ENCODE measurements around the gene ATP6V0D1.

ATP6V0D1 gene

DNA sequence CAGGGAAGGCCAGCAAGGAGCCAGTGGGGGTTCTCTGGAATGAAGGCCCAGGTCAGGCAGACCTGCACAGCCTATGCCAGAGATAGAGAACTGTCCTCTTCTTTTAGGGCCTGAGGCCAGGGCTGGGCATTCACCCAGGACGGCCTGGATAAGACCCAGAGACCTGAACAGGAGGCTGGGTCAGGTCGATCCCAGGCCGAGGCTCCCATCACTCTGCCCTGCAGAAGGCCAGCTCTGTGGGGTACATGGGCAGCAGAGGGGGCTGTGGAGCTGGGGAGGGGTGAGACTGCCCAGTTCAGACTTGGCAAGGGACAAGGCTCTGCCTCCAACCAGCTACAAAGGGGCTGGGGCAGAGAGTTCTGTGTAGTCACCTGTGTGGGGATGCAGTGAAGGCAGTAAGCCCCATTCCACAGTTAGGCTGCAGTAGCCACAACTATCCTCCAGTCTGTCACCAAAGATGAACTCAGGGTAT is 35.5 kb downstream of the ATP6V0D1 start:
- no peak for DNase-seq (ENCODE audit: low read depth)

DNA sequence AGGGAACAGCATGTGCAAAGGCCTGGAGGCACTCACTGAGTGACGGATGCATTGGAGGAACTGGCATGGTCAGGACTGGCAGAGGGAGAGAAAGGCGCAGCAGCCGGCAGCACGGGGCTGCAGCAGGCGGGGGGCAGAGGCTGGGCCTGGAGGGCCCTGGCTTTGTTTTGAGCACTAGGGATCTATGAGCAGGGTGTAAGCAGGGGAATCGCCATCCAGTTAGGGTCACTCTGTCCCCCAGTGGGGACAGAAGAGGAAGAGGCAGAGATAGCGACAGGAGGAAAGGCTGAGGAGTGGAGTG is 35.9 kb downstream of the ATP6V0D1 start:
- no peak for DNase-seq (ENCODE audit: low read depth)

DNA sequence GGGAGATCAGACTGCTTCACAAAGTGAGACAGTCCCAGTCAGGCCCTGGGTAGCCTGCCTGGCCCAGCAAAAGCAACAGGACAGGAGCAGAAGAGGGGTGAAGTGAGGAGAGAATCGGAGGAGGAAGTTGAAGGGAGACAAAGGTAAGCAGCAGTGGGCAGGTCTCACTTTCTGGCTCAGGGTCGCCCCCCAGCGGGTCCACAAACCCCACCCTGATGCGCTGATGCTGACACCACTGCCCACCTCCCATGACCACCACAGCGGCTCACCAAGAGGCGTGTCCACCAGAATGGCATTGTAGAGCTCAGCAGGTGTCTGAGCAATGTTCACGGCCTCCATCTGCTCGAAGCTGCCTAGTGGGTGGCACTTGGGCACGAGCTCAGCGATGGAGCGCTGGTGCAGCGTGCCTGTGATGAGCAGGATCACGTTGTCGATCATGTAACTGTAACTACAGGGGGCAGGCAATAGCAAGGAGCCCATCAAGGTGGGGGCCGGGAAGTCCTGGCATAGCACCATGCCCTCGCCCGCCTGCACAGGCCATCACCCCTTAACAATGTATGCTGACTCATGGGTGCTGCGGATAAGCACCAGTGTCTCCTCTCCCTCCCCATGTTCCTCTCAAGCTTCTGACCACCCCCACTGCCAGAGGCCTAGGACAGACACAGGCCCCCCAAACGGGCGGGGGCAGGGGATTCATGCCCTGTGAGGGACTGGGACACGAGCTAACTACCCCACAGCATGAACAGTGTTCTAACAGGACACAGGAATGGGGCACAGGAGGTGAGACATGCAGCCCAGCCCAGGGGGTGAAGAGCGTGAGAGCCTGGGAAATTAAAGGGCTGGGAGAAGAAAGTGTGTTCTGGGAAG is 36.5 kb downstream of the ATP6V0D1 start:
- DNase-seq (ENCODE audit: low read depth): no peak

GRCh38 chr16:67443265-67443664 is 37.7 kb downstream of the ATP6V0D1 start:
- no peak for DNase-seq (ENCODE audit: low read depth)

- DNase-seq (ENCODE audit: low read depth): no peak
These were observed 38.2 kb downstream of the ATP6V0D1 start for GRCh38 chr16:67442581-67443255.

DNA sequence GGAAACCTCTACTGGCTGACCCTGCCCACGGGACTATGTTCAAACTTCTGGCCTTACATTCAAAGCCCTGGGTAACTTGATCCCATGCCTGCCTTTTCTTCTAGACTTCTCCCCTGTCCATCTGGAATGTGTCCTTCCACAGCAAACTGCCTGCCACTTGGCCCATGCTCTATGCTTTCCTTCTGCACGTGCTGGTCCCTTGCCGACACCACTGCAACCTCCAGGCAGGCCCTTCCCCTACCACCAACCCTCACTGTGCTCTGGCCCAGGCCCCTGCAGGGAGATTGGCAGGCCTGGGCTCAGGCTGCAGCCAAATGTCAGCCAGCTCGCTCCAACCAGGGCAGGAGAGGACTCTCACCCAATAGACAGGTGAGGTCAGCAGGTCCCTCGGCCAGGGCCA is 39.0 kb downstream of the ATP6V0D1 start:
- no peak for DNase-seq (ENCODE audit: low read depth)

DNA sequence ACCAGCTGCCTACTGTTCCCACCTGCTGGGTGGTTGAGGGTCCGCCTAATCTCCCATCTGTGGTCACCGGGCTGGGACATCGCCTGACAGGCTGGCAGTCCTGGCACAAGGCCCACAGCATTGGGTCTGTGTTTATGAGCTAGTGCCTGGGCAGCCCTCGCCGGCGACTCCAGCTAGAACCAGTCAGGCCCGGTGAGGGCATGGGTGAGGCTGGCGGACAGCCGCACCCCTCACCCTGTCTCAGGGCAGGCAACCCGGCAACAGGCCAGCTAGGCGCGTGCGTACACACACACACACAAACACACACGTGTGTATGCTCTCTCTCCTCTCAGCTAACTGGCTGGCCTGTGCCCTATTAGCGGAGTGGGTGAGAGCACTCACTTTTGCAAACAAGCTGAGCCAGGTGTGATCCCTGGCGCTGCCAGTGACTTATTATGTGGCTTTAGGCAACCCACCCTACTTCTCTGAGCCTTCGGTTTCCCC is 39.6 kb downstream of the ATP6V0D1 start:
- DNase-seq (ENCODE audit: low read depth): no peak

GRCh38 chr16:67438824-67439393 is 42.0 kb downstream of the ATP6V0D1 start:
- no peak for DNase-seq (ENCODE audit: low read depth)

- DNase-seq (ENCODE audit: low read depth): no peak
These were observed 42.7 kb downstream of the ATP6V0D1 start for GRCh38 chr16:67438098-67438791.

DNA sequence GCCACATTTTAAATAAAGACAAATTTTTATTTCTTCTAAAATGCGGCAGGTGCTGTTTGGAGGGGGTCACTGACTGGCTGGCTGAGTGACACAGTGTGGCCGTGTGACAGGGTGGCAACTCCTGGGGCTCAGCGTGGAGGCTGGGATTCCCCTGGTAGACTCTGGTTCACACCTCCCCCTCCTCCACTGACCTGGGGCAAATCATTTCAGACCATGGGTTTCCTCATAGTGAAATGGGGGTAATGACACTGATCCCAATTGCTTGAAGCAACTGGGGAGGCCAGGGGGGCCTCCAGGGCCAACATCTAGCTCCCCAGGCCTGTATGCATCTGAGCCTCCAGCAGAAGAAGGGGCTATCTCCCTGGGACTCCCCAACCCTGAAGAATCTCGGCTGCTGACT is 43.4 kb downstream of the ATP6V0D1 start:
- no peak for DNase-seq (ENCODE audit: low read depth)

- DNase-seq (ENCODE audit: low read depth): no peak
These were observed 44.2 kb downstream of the ATP6V0D1 start for GRCh38 chr16:67436640-67437193.

GRCh38 chr16:67435758-67436164 is 45.2 kb downstream of the ATP6V0D1 start:
- no peak for DNase-seq (ENCODE audit: low read depth)

- DNase-seq (ENCODE audit: low read depth): no peak
These were observed 47.7 kb downstream of the ATP6V0D1 start for GRCh38 chr16:67433131-67433719.

DNA sequence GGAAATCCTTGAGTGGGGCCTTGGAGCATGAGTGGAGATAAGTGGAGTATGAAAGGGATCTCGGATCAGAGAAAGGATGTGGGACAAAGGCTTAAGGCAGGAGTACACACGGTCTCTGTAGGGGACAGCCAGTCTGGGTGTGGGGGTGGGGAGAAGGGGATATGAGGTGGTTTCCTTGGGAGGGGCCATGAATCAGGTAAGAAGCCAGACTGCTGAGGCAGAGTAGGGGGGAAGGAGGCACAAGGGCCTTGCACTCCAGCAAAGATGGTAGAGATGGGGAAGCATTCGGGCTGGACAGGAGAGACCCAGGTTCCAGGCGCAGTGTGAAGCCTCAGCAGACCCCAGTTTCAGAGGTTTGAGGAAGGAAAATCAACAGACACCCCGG is 48.5 kb downstream of the ATP6V0D1 start:
- DNase-seq (ENCODE audit: low read depth): no peak

DNA sequence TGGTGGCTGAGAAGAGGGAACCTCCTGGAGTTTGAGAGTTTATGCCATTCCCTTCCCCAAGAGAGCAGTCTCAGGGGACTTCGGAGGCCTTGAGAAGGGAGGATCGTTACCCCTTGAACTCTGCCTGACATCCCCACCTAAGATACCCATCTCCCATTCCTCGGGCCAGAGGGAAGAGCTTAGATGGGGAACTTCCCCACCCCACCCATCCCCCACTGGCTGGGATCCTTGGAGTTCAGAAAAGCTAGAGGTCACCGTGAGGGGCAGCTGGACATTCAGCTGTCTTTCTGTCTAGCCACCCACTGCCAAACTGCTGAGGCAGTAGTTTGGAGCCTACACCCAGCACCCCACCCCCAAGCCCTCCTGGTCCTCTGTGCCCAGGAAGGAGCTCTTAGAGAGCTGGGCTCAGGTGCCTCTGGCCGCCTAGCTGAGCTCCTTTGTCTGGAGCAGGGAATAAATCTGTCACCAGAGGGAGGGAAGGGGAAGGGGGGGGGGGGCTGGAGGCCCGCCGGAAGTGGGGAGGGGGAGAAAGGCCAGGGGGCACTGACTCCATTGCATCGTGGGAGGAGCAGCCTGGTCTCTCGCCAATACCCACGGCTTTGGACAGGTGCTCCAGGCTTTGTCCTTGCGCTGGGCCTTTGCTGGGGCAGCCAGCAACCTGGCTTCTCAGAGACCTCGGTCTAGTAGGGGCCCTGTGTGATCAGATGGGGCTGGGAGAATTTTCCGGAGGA is 49.0 kb downstream of the ATP6V0D1 start:
- no peak for DNase-seq (ENCODE audit: low read depth)

DNA sequence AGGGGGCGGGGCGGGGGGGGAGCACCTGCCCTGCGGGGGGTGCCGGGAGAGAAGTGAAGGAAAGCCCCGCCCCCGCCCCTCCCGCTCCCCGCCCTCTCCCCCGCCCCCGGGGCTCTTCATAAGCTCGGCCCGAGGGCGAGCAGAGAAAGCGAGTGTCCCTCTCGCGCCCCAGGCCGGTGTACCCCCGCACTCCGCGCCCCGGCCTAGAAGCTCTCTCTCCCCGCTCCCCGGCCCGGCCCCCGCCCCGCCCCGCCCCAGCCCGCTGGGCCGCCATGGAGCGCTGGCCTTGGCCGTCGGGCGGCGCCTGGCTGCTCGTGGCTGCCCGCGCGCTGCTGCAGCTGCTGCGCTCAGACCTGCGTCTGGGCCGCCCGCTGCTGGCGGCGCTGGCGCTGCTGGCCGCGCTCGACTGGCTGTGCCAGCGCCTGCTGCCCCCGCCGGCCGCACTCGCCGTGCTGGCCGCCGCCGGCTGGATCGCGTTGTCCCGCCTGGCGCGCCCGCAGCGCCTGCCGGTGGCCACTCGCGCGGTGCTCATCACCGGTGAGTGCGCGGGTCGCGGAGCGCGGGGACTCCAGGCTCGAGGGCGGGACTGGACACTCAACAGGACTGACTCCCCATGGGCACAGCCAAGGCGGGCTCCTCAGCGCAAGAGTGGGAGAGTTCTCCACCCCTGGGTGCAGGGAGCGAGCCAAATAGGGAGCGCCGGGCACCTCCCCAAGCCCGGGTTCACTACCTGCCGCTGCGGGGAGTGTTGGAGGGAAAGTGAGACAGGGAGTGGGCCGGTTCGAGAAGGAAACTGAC is 49.8 kb downstream of the ATP6V0D1 start, which contains the start of gene HSD11B2:
Gene HSD11B2, plus strand, starts transcription at position 145 of the 798 bp plus-strand sequence. Its CDS starts 128 bp downstream, at position 273.
- peak; percentile 63 for DNase-seq (ENCODE audit: low read depth)

DNA sequence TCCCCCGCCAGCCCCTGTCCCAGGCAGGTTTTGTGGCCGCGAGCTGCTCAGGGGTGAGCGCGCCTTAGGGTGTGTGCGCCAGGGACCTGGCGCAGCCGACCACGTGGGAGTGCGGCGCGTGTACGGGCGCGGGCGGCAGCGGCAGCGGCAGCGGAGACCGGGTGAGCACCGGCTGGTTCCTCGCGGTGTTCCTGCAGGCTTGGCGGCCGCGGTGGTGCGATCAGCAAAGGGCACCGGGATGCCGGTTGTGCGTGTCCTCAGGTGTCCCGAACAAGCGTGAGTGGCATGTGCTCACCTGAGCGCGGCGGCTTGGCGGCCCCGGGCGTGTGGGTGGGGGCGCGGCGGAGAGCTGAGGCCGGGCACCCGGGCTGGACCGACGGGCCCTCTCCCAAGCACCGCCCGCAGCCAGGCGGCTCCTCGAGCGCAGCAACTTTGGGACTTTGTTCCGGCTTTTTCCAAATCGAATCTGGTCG is 50.4 kb downstream of the ATP6V0D1 start:
- DNase-seq (ENCODE audit: low read depth): no peak

DNA sequence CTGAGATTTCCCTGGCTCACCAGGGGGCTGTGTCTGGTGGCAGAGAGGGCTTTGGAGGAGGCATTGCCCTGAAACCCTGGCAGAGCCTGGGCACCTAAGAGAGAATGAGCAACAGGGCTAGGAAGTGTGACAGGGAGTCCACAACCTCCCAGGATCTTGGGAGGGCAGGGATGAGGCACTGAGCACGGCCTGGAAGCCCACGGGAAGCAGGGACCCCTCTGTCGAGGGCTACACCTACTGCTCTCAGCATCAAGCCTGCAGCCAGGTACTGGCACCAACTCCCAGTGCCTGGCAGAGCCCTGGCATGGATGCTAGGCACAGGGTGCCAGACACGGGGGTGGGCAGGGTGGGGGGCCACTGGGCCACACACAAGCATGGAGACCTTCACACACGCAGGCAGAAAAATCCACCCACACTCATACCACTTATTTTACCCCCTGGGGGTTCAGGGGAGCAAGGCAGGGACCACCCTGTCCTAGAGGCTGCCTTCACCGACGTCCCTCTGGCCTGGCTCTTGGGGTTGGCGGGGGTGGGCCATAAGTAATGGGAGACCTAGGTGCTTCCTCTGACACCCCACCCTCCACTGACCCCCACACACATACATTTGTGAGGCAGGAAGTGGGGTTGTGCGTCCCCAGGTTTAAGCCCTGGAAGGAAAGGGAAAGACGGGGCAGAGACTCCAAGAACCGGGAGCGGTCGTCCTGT is 51.0 kb downstream of the ATP6V0D1 start:
- no peak for DNase-seq (ENCODE audit: low read depth)
